ENCODE data around the gene NOC4L. TPM values are rescaled to one million over a fixed set of nuclear protein-coding genes. Genes with fewer than 3 reads are reported as not detected.

The NOC4L gene
- total and polyA plus RNA-seq, 2 of the 4 experiments (the other 2 are of a cell fraction) = 5.2 to 13.4 TPM

DNA sequence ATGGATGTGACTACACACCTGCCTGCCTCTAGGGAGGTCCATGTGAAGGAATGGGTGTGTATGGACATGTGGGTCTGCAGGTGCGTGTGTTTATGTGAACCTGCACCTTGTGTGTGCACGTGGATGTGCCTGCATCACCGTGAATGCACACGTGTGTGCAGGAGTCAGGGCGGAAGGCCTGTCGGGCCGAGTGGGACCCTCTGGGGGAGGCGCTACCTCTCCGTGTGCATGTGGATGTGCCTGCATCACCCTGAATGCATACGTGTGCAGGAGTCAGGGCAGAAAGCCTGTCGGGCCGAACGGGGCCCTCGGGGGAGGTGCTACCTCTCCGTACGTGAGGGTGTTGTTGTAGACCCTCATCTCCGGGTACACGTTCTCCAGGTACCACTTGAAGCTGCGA, 56.5 kb downstream of the NOC4L start:
- intact Hi-C loops (cut with micrococcal nuclease) (no loop called here), in situ Hi-C loops (cut with MboI; ENCODE audit: low sequenced_read_pairs) (no loop called here), dilution Hi-C loops (cut with HindIII; ENCODE audit: low sequenced_read_pairs, unreplicated experiment) (no loop called here)
- Histone ChIP-seq H3K79me1 (ENCODE audit: low read depth in 1 of 2, low read length in 2 of 2) (no peaks in the 10 kb centered on the region), H2AFZ (replicated peaks; ENCODE audit: low read length, poor library complexity) (no peak overlapping the region), H3K27me3 (ENCODE audit: control insufficient read depth, insufficient read depth, low read length) (peaks cover 23% of the 10 kb centered on the region), H3K4me2 (ENCODE audit: low read depth, low read length) (no peak overlapping the region), H2BK15ac (ENCODE audit: low read depth, low read length) (no peak overlapping the region), H3K23ac (ENCODE audit: low read depth, low read length) (no peak overlapping the region), H4K91ac (ENCODE audit: insufficient read depth, low read depth, low read length) (no peak overlapping the region), H3K4ac (ENCODE audit: low read depth, low read length) (no peak overlapping the region), H3K14ac (replicated peaks; ENCODE audit: low read depth, low read length) (no peak overlapping the region), H4K8ac (ENCODE audit: low read depth in 2 of 2, low read length in 2 of 2) (no peak overlapping the region), H4K20me1 (ENCODE audit: insufficient read depth, low read length) (no peaks in the 10 kb centered on the region), H3K4me3 (ENCODE audit: insufficient read depth, low read depth, low read length) (no peak overlapping the region), H2BK20ac (ENCODE audit: low read depth, low read length) (no peak overlapping the region), H3K36me3 (ENCODE audit: control insufficient read depth, insufficient read depth, low read length) (no peaks in the 10 kb centered on the region), H3K9me3 (ENCODE audit: control insufficient read depth, insufficient read depth, low read length) (no peaks in the 10 kb centered on the region), H3K27ac (ENCODE audit: insufficient read depth, low read length) (no peak overlapping the region), H3K56ac (ENCODE audit: extremely low read depth, insufficient read depth, low read length) (no peak overlapping the region), H3K18ac (ENCODE audit: low read depth, low read length) (no peak overlapping the region), H2BK5ac (ENCODE audit: low read depth, low read length, poor library complexity, severe bottlenecking) (no peak overlapping the region), H3K9ac (ENCODE audit: low read depth, low read length) (no peak overlapping the region), H2AK5ac (ENCODE audit: low read depth, low read length) (no peak overlapping the region), H3K9me1 (ENCODE audit: insufficient read depth, low read length) (no peaks in the 10 kb centered on the region), H2AK9ac (replicated peaks; ENCODE audit: low read depth, low read length, poor library complexity) (no peak overlapping the region), H2BK120ac (ENCODE audit: low read depth, low read length) (no peak overlapping the region), H4K5ac (ENCODE audit: low read depth, low read length) (no peak overlapping the region), H3K4me1 (ENCODE audit: control insufficient read depth, insufficient read depth, low read length) (no peaks in the 10 kb centered on the region)
- no TSS peak for BruUV-seq (replicated peaks)
- 83% methylated on average over 13 of the region's 19 CpGs; no CpG with 5 or more reads in 1 of the 2 experiments for WGBS, 2 experiments (ENCODE audit: extremely low coverage in 2 of 2, insufficient read length in 1 of 2)
- DNase-seq = no peak
- ATAC-seq (ENCODE audit: low read depth) = no peak
- ChIA-PET CTCF (no interaction called here), POLR2A (ENCODE audit: unreplicated experiment) (no interaction called here)
- TF ChIP-seq, protein P1, sequence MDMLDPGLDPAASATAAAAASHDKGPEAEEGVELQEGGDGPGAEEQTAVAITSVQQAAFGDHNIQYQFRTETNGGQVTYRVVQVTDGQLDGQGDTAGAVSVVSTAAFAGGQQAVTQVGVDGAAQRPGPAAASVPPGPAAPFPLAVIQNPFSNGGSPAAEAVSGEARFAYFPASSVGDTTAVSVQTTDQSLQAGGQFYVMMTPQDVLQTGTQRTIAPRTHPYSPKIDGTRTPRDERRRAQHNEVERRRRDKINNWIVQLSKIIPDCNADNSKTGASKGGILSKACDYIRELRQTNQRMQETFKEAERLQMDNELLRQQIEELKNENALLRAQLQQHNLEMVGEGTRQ (IDR thresholded peaks at IDR 0.05; ENCODE audit: low read depth, low read length) = no peak
- TF ChIP-seq RAD21 (IDR thresholded peaks at IDR 0.05; ENCODE audit: low read length) (no peak), RCOR1 (IDR thresholded peaks at IDR 0.05; ENCODE audit: insufficient replicate concordance, low read length) (no peak), FOS (IDR thresholded peaks at IDR 0.05; ENCODE audit: low read depth, low read length) (no peak), NFE2L2 (IDR thresholded peaks at IDR 0.05; ENCODE audit: low read depth, low read length) (no peak), RFX5 (IDR thresholded peaks at IDR 0.05; ENCODE audit: low read depth, low read length) (no peak), POLR2A (IDR thresholded peaks at IDR 0.05; ENCODE audit: low read depth, low read length) (no peak), CHD1 (IDR thresholded peaks at IDR 0.05; ENCODE audit: low read depth, low read length) (no peak), CEBPB (IDR thresholded peaks at IDR 0.05; ENCODE audit: low read depth, low read length) (no peak), SMC3 (IDR thresholded peaks at IDR 0.05; ENCODE audit: low read depth, low read length) (no peak), MAFK (IDR thresholded peaks at IDR 0.05; ENCODE audit: low read depth, low read length) (no peak)
- TF ChIP-seq, protein P2, sequence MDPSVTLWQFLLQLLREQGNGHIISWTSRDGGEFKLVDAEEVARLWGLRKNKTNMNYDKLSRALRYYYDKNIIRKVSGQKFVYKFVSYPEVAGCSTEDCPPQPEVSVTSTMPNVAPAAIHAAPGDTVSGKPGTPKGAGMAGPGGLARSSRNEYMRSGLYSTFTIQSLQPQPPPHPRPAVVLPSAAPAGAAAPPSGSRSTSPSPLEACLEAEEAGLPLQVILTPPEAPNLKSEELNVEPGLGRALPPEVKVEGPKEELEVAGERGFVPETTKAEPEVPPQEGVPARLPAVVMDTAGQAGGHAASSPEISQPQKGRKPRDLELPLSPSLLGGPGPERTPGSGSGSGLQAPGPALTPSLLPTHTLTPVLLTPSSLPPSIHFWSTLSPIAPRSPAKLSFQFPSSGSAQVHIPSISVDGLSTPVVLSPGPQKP (IDR thresholded peaks at IDR 0.05; ENCODE audit: borderline replicate concordance, low read depth, low read length) = no peak
- TF ChIP-seq, protein P3, sequence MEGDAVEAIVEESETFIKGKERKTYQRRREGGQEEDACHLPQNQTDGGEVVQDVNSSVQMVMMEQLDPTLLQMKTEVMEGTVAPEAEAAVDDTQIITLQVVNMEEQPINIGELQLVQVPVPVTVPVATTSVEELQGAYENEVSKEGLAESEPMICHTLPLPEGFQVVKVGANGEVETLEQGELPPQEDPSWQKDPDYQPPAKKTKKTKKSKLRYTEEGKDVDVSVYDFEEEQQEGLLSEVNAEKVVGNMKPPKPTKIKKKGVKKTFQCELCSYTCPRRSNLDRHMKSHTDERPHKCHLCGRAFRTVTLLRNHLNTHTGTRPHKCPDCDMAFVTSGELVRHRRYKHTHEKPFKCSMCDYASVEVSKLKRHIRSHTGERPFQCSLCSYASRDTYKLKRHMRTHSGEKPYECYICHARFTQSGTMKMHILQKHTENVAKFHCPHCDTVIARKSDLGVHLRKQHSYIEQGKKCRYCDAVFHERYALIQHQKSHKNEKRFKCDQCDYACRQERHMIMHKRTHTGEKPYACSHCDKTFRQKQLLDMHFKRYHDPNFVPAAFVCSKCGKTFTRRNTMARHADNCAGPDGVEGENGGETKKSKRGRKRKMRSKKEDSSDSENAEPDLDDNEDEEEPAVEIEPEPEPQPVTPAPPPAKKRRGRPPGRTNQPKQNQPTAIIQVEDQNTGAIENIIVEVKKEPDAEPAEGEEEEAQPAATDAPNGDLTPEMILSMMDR (conservative IDR thresholded peaks at IDR 0.05; ENCODE audit: low read depth, low read length) = no peak
